ENCODE results near the gene HSD17B14. TPM values are rescaled to one million over a fixed set of nuclear protein-coding genes. Genes with fewer than 3 reads are reported as not detected.

Gene HSD17B14
- total and polyA plus RNA-seq, 2 of the 13 experiments (the other 11 are each of a cell fraction or from before 2014, with no cell fraction given), result 0.58 to 1.2 TPM

DNA sequence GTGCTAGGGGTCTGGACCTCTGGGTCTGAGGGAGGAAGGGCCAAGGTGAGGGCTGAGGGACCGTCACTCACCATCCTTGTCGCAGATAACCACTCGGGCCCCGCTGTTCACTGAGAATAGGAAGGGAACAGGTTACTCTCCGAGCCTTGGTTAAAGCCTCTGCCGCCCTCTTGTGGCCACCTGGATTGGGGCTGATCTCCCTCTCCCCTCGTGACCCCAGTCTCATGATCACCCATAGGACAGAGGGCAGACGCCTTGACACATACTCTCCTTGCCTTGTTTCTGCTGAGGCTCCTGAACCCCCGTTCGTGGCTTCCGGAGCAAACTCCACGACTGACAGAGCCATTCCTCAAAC lies 580 bp downstream of the HSD17B14 start (continued):
- TF ChIP-seq ZNF136 (CRISPR knock-in tag; IDR thresholded peaks at IDR 0.05; ENCODE audit: low read depth) (no peak), ZNF432 (CRISPR knock-in tag; IDR thresholded peaks at IDR 0.05; ENCODE audit: borderline replicate concordance) (no peak), SMAD3 (CRISPR knock-in tag; IDR thresholded peaks at IDR 0.05) (no peak), SAFB2 (CRISPR knock-in tag; IDR thresholded peaks at IDR 0.05; ENCODE audit: borderline replicate concordance, low read depth) (no peak), TEAD2 (CRISPR knock-in tag; IDR thresholded peaks at IDR 0.05) (no peak), BHLHE40 (IDR thresholded peaks at IDR 0.05; ENCODE audit: low read length) (peak; percentile 36; the same call in 1 of the 2 replicates), ZNF12 (CRISPR knock-in tag; IDR thresholded peaks at IDR 0.05) (no peak), CCDC6 (CRISPR knock-in tag; IDR thresholded peaks at IDR 0.05) (no peak), POLR2A (IDR thresholded peaks at IDR 0.05; ENCODE audit: insufficient read depth in 1 of 2, low read depth in 2 of 2, low read length in 2 of 2) (no peak), LCORL (IDR thresholded peaks at IDR 0.05) (no peak), LCORL (CRISPR knock-in tag; IDR thresholded peaks at IDR 0.05) (0 out of 2 replicates have a peak, but pooled peaks have one; percentile 13), MAZ (IDR thresholded peaks at IDR 0.05; ENCODE audit: borderline replicate concordance, low read depth, low read length) (0 out of 2 replicates have a peak, but pooled peaks have one; percentile 38), MAZ (CRISPR knock-in tag; IDR thresholded peaks at IDR 0.05; ENCODE audit: low read depth) (peak; percentile 73), NAIF1 (CRISPR knock-in tag; IDR thresholded peaks at IDR 0.05; ENCODE audit: borderline replicate concordance) (no peak), PLRG1 (conservative IDR thresholded peaks at IDR 0.05) (no peak), GABPB1 (CRISPR knock-in tag; IDR thresholded peaks at IDR 0.05) (no peak), XRCC5 (optimal IDR thresholded peaks at IDR 0.05; ENCODE audit: low read length) (peak; percentile 25), ADNP (CRISPR knock-in tag; IDR thresholded peaks at IDR 0.05) (no peak), NFIC (IDR thresholded peaks at IDR 0.05; ENCODE audit: low read length) (no peak), ZNF598 (CRISPR knock-in tag; IDR thresholded peaks at IDR 0.05; ENCODE audit: borderline replicate concordance) (peak; percentile 58; the same call in 1 of the 2 replicates)
- TF ChIP-seq, protein P1, sequence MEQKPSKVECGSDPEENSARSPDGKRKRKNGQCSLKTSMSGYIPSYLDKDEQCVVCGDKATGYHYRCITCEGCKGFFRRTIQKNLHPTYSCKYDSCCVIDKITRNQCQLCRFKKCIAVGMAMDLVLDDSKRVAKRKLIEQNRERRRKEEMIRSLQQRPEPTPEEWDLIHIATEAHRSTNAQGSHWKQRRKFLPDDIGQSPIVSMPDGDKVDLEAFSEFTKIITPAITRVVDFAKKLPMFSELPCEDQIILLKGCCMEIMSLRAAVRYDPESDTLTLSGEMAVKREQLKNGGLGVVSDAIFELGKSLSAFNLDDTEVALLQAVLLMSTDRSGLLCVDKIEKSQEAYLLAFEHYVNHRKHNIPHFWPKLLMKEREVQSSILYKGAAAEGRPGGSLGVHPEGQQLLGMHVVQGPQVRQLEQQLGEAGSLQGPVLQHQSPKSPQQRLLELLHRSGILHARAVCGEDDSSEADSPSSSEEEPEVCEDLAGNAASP (CRISPR knock-in tag; IDR thresholded peaks at IDR 0.05; ENCODE audit: borderline replicate concordance), result peak; percentile 91; the same call in 1 of the 2 replicates
- TF ChIP-seq, protein P2, sequence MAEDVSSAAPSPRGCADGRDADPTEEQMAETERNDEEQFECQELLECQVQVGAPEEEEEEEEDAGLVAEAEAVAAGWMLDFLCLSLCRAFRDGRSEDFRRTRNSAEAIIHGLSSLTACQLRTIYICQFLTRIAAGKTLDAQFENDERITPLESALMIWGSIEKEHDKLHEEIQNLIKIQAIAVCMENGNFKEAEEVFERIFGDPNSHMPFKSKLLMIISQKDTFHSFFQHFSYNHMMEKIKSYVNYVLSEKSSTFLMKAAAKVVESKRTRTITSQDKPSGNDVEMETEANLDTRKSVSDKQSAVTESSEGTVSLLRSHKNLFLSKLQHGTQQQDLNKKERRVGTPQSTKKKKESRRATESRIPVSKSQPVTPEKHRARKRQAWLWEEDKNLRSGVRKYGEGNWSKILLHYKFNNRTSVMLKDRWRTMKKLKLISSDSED (CRISPR knock-in tag; IDR thresholded peaks at IDR 0.05), result no peak
- TF ChIP-seq, protein P3, sequence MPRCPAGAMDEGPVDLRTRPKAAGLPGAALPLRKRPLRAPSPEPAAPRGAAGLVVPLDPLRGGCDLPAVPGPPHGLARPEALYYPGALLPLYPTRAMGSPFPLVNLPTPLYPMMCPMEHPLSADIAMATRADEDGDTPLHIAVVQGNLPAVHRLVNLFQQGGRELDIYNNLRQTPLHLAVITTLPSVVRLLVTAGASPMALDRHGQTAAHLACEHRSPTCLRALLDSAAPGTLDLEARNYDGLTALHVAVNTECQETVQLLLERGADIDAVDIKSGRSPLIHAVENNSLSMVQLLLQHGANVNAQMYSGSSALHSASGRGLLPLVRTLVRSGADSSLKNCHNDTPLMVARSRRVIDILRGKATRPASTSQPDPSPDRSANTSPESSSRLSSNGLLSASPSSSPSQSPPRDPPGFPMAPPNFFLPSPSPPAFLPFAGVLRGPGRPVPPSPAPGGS (CRISPR knock-in tag; IDR thresholded peaks at IDR 0.05), result no peak
- TF ChIP-seq, protein P4, sequence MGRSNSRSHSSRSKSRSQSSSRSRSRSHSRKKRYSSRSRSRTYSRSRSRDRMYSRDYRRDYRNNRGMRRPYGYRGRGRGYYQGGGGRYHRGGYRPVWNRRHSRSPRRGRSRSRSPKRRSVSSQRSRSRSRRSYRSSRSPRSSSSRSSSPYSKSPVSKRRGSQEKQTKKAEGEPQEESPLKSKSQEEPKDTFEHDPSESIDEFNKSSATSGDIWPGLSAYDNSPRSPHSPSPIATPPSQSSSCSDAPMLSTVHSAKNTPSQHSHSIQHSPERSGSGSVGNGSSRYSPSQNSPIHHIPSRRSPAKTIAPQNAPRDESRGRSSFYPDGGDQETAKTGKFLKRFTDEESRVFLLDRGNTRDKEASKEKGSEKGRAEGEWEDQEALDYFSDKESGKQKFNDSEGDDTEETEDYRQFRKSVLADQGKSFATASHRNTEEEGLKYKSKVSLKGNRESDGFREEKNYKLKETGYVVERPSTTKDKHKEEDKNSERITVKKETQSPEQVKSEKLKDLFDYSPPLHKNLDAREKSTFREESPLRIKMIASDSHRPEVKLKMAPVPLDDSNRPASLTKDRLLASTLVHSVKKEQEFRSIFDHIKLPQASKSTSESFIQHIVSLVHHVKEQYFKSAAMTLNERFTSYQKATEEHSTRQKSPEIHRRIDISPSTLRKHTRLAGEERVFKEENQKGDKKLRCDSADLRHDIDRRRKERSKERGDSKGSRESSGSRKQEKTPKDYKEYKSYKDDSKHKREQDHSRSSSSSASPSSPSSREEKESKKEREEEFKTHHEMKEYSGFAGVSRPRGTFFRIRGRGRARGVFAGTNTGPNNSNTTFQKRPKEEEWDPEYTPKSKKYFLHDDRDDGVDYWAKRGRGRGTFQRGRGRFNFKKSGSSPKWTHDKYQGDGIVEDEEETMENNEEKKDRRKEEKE (IDR thresholded peaks at IDR 0.05), result no peak
- TF ChIP-seq, protein P5, sequence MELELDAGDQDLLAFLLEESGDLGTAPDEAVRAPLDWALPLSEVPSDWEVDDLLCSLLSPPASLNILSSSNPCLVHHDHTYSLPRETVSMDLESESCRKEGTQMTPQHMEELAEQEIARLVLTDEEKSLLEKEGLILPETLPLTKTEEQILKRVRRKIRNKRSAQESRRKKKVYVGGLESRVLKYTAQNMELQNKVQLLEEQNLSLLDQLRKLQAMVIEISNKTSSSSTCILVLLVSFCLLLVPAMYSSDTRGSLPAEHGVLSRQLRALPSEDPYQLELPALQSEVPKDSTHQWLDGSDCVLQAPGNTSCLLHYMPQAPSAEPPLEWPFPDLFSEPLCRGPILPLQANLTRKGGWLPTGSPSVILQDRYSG (CRISPR knock-in tag; IDR thresholded peaks at IDR 0.05), result no peak

All from HepG2 (cell line).